SJSA1 (cell line): Measurements from ENCODE around the gene KRTAP12-1. TPM values are rescaled to one million over a fixed set of nuclear protein-coding genes. Genes with fewer than 3 reads are reported as not detected.

Experiments used
- DNase-seq, 2 experiments: peaks; one replicate each; pipeline ENCODE4 v3.0.0-alpha.2; 2015 to 2020; ENCODE audit warnings: low spot score in 2 of 2, low read depth in 1 of 2
- H3K27ac ChIP-seq: fragments of 250-450 bp; sonication (Bioruptor Pico); 2 replicates; pipeline ENCODE4 v1.5.1; 2020; ENCODE audit warnings: mild to moderate bottlenecking, moderate library complexity
- H3K27me3 ChIP-seq: fragments of 250-450 bp; sonication (Bioruptor Pico); replicated peaks from 2 replicates; pipeline ENCODE4 v1.5.1; 2020; ENCODE audit warnings: mild to moderate bottlenecking, moderate library complexity
- H3K36me3 ChIP-seq: fragments of 250-450 bp; sonication (Bioruptor Pico); 2 replicates; pipeline ENCODE4 v1.5.1; 2020; ENCODE audit warnings: mild to moderate bottlenecking
- H3K4me1 ChIP-seq: fragments of 250-450 bp; sonication (Bioruptor Pico); replicated peaks from 2 replicates; pipeline ENCODE4 v1.6.1; 2021; ENCODE audit warnings: mild to moderate bottlenecking
- H3K4me3 ChIP-seq: fragments of 250-450 bp; sonication (Bioruptor Pico); 2 replicates; pipeline ENCODE4 v1.5.1; 2020; ENCODE audit warnings: mild to moderate bottlenecking
- H3K9me3 ChIP-seq: fragments of 250-450 bp; sonication (Bioruptor Pico); replicated peaks from 2 replicates; pipeline ENCODE4 v1.5.1; 2020; ENCODE audit warnings: mild to moderate bottlenecking
- total RNA-seq: library from RNA; depleted of rRNA; stranded (reverse); fragments of >200 nt; shearing (Covaris generic); gene quantifications from 2 replicates; pipeline ENCODE4 v1.2.3, GENCODE V29; 2014

KRTAP12-1 gene
- total RNA-seq, 1 experiment from 2014 or later = not detected

GRCh38 chr21:44658541-44658910 lies 23.4 kb downstream of the KRTAP12-1 start:
- H3K4me3 ChIP-seq = no peak overlapping the region
- H3K27ac ChIP-seq = no peak overlapping the region
- no peaks in the 10 kb centered on the region; the same call in 1 of the 2 replicates for H3K4me1 ChIP-seq
- 0 out of 2 replicates have a peak, but pooled peaks cover 4% of the 10 kb centered on the region for H3K9me3 ChIP-seq
- no peak for DNase-seq
- H3K27me3 ChIP-seq = no peaks in the 10 kb centered on the region; the same call in 1 of the 2 replicates
- no peaks in the 10 kb centered on the region for H3K36me3 ChIP-seq

GRCh38 chr21:44657635-44658540 lies 24.1 kb downstream of the KRTAP12-1 start, which contains the start of gene KRTAP12-3:
Gene KRTAP12-3 (plus strand): TSS chr21:44657932. CDS start chr21:44657980, 48 bp downstream.
- Histone ChIP-seq H3K4me1 (no peaks in the 10 kb centered on the region; the same call in 1 of the 2 replicates), H3K36me3 (no peaks in the 10 kb centered on the region), H3K4me3 (no peak within 1 kb of the TSS), H3K9me3 (0 out of 2 replicates have a peak, but pooled peaks cover 4% of the 10 kb centered on the region), H3K27me3 (no peaks in the 10 kb centered on the region; the same call in 1 of the 2 replicates), H3K27ac (no peak within 1 kb of the TSS)
- DNase-seq = no peak

- no peaks in the 10 kb centered on the region for H3K36me3 ChIP-seq
- no peak overlapping the region for H3K27ac ChIP-seq
- no peak for DNase-seq
- no peaks in the 10 kb centered on the region; the same call in none of the 2 replicates for H3K27me3 ChIP-seq
- H3K4me3 ChIP-seq = no peak overlapping the region
- H3K9me3 ChIP-seq = 0 out of 2 replicates have a peak, but pooled peaks cover 4% of the 10 kb centered on the region
- H3K4me1 ChIP-seq = no peaks in the 10 kb centered on the region; the same call in 1 of the 2 replicates
Measured at GRCh38 chr21:44656868-44657267, 25.1 kb downstream of the KRTAP12-1 start.

- 0 out of 2 replicates have a peak, but pooled peaks cover 4% of the 10 kb centered on the region for H3K9me3 ChIP-seq
- H3K4me3 ChIP-seq = no peak within 1 kb of the TSS
- no peaks in the 10 kb centered on the region; the same call in 1 of the 2 replicates for H3K4me1 ChIP-seq
- no peak for DNase-seq
- no peaks in the 10 kb centered on the region for H3K36me3 ChIP-seq
- H3K27me3 ChIP-seq = no peaks in the 10 kb centered on the region; the same call in none of the 2 replicates
- no peak within 1 kb of the TSS for H3K27ac ChIP-seq
Measured at GRCh38 chr21:44654576-44655175, 27.3 kb downstream of the KRTAP12-1 start, which contains the start of gene KRTAP12-4. Gene KRTAP12-4 (minus strand): TSS chr21:44654659. CDS start chr21:44654614, 45 bp downstream.

GRCh38 chr21:44653656-44654575 lies 28.0 kb downstream of the KRTAP12-1 start:
- peaks cover 2% of the 10 kb centered on the region for H3K27me3 ChIP-seq
- no peak for DNase-seq
- no peak overlapping the region for H3K27ac ChIP-seq
- H3K4me3 ChIP-seq = no peak overlapping the region
- H3K9me3 ChIP-seq = peaks cover 4% of the 10 kb centered on the region; the same call in 1 of the 2 replicates
- H3K36me3 ChIP-seq = no peaks in the 10 kb centered on the region
- H3K4me1 ChIP-seq = no peaks in the 10 kb centered on the region; the same call in 1 of the 2 replicates

- no peak overlapping the region for H3K27ac ChIP-seq
- peaks cover 4% of the 10 kb centered on the region; the same call in 1 of the 2 replicates for H3K9me3 ChIP-seq
- H3K27me3 ChIP-seq = peaks cover 6% of the 10 kb centered on the region
- no peak overlapping the region for H3K4me3 ChIP-seq
- H3K4me1 ChIP-seq = no peaks in the 10 kb centered on the region; the same call in 1 of the 2 replicates
- DNase-seq = no peak
- no peaks in the 10 kb centered on the region for H3K36me3 ChIP-seq
Measured at GRCh38 chr21:44653123-44653522, 28.8 kb downstream of the KRTAP12-1 start.

- Histone ChIP-seq H3K27me3 (peaks cover 8% of the 10 kb centered on the region; the same call in 1 of the 2 replicates), H3K9me3 (no peaks in the 10 kb centered on the region; the same call in 1 of the 2 replicates), H3K4me3 (no peak overlapping the region), H3K36me3 (no peaks in the 10 kb centered on the region), H3K27ac (no peak overlapping the region), H3K4me1 (no peaks in the 10 kb centered on the region)
- DNase-seq = no peak
Measured at GRCh38 chr21:44650973-44651675, 30.8 kb downstream of the KRTAP12-1 start.

- Histone ChIP-seq H3K27ac (no peak overlapping the region), H3K27me3 (peaks cover 8% of the 10 kb centered on the region; the same call in 1 of the 2 replicates), H3K36me3 (no peaks in the 10 kb centered on the region), H3K9me3 (no peaks in the 10 kb centered on the region; the same call in 1 of the 2 replicates), H3K4me3 (no peak overlapping the region), H3K4me1 (no peaks in the 10 kb centered on the region)
- DNase-seq = no peak
Measured at GRCh38 chr21:44650265-44650972, 31.5 kb downstream of the KRTAP12-1 start.

GRCh38 chr21:44649521-44650100 lies 32.4 kb downstream of the KRTAP12-1 start:
- Histone ChIP-seq H3K9me3 (no peaks in the 10 kb centered on the region; the same call in 1 of the 2 replicates), H3K4me1 (no peaks in the 10 kb centered on the region), H3K36me3 (no peaks in the 10 kb centered on the region), H3K4me3 (no peak overlapping the region), H3K27ac (no peak overlapping the region), H3K27me3 (peaks cover 8% of the 10 kb centered on the region; the same call in 1 of the 2 replicates)
- DNase-seq = no peak

GRCh38 chr21:44648557-44649311 lies 33.2 kb downstream of the KRTAP12-1 start:
- H3K27me3 ChIP-seq = peaks cover 8% of the 10 kb centered on the region; the same call in 1 of the 2 replicates
- no peaks in the 10 kb centered on the region for H3K36me3 ChIP-seq
- H3K4me1 ChIP-seq = no peaks in the 10 kb centered on the region
- no peak for DNase-seq
- H3K4me3 ChIP-seq = no peak overlapping the region
- H3K9me3 ChIP-seq = no peaks in the 10 kb centered on the region; the same call in 1 of the 2 replicates
- H3K27ac ChIP-seq = no peak overlapping the region

- H3K27ac ChIP-seq = no peak overlapping the region
- H3K9me3 ChIP-seq = no peaks in the 10 kb centered on the region; the same call in 1 of the 2 replicates
- H3K27me3 ChIP-seq = 0 out of 2 replicates have a peak, but pooled peaks cover 8% of the 10 kb centered on the region
- H3K4me3 ChIP-seq = no peak overlapping the region
- DNase-seq = no peak
- no peaks in the 10 kb centered on the region for H3K36me3 ChIP-seq
- H3K4me1 ChIP-seq = no peaks in the 10 kb centered on the region
Measured at GRCh38 chr21:44647222-44647552, 34.8 kb downstream of the KRTAP12-1 start.
